ENCODE data around the gene EBLN1. TPM values are rescaled to one million over a fixed set of nuclear protein-coding genes. Genes with fewer than 3 reads are reported as not detected.
A peak's percentile ranks its signal among the peaks of the same experiment; 100 is the strongest.

Gene EBLN1
- total and polyA plus RNA-seq, 2 of the 13 experiments (the other 11 are each of a cell fraction or from before 2014, with no cell fraction given), result not detected

- TF ChIP-seq ZNF33A (CRISPR knock-in tag; IDR thresholded peaks at IDR 0.05; ENCODE audit: borderline replicate concordance), result no peak
- 0 out of 2 replicates have a peak, but pooled peaks have one; percentile 24 for TF ChIP-seq ZNF329 (CRISPR knock-in tag; IDR thresholded peaks at IDR 0.05; ENCODE audit: low read depth)
- TF ChIP-seq NR2F1 (CRISPR knock-in tag; IDR thresholded peaks at IDR 0.05), result no peak
- TF ChIP-seq DR1 (CRISPR knock-in tag; IDR thresholded peaks at IDR 0.05), result no peak
- TF ChIP-seq ZNF704 (CRISPR knock-in tag; IDR thresholded peaks at IDR 0.05; ENCODE audit: borderline replicate concordance), result no peak
- TF ChIP-seq CHD2 (IDR thresholded peaks at IDR 0.05; ENCODE audit: low read depth, low read length), result no peak
- TF ChIP-seq NPAS2 (CRISPR knock-in tag; IDR thresholded peaks at IDR 0.05; ENCODE audit: borderline replicate concordance), result no peak
- peak; percentile 65; the same call in 1 of the 2 replicates for TF ChIP-seq IRX3 (CRISPR knock-in tag; IDR thresholded peaks at IDR 0.05; ENCODE audit: borderline replicate concordance, low read depth)
- TF ChIP-seq TFE3 (CRISPR knock-in tag; IDR thresholded peaks at IDR 0.05), result no peak; the same call in 1 of the 2 replicates
- TF ChIP-seq RBM39 (IDR thresholded peaks at IDR 0.05; ENCODE audit: low read depth, low read length, poor library complexity, severe bottlenecking), result peak; percentile 64
- 0 out of 2 replicates have a peak, but pooled peaks have one; percentile 50 for TF ChIP-seq PRDM10 (CRISPR knock-in tag; IDR thresholded peaks at IDR 0.05; ENCODE audit: low read depth)
- 0 out of 2 replicates have a peak, but pooled peaks have one; percentile 64 for TF ChIP-seq TP53 (CRISPR knock-in tag; conservative IDR thresholded peaks at IDR 0.05)
- no peak; the same call in 1 of the 2 replicates for TF ChIP-seq BRCA1 (CRISPR knock-in tag; IDR thresholded peaks at IDR 0.05)
- no peak for TF ChIP-seq KAT2B (IDR thresholded peaks at IDR 0.05; ENCODE audit: borderline replicate concordance, low read depth, low read length)
- no peak for TF ChIP-seq PRDM15 (CRISPR knock-in tag; IDR thresholded peaks at IDR 0.05)
- TF ChIP-seq TRIM24 (CRISPR knock-in tag; IDR thresholded peaks at IDR 0.05), result no peak
- no peak; the same call in 1 of the 2 replicates for TF ChIP-seq HDAC1 (CRISPR knock-in tag; IDR thresholded peaks at IDR 0.05)
Observed at GRCh38 chr10:22228943-22229801, 11.4 kb upstream of the EBLN1 start (continued).
